ENCODE measurements around the gene NODAL. TPM values are rescaled to one million over a fixed set of nuclear protein-coding genes. Genes with fewer than 3 reads are reported as not detected.

NODAL gene
- total RNA-seq, 1 experiment from 2014 or later: not detected

DNA sequence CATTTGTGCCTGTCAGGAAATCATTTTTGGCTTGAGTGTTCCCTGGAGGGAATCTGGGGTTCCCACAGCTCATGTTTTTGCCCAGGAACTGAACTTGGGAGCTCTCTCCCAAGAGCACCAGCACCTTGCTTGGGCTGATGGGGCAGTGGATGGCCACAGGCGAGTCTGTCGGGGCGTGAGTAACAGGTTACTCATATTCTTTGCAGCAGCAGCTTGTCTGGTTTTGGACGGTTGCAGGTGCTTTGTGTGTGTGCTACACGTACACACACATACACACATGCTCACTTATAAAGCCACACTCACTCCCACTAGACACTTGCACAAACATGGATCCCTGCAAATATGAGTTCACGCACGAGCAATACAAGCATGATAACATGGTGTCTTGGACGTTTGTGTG, 34.2 kb upstream of the NODAL start:
- CTCF ChIA-PET: no interaction called here
- Histone ChIP-seq H3K27me3 (ENCODE audit: control insufficient read depth, insufficient read depth, low read length) (no peaks in the 10 kb centered on the region), H3K27ac (ENCODE audit: low read length) (no peak overlapping the region), H3K4me1 (ENCODE audit: control insufficient read depth, insufficient read depth, low read length) (peaks cover 9% of the 10 kb centered on the region), H3K36me3 (ENCODE audit: control insufficient read depth, insufficient read depth, low read length) (peaks cover 3% of the 10 kb centered on the region; the same call in 1 of the 2 replicates), H3K9me3 (ENCODE audit: control insufficient read depth, insufficient read depth, low read depth, low read length) (no peaks in the 10 kb centered on the region), H3K4me3 (ENCODE audit: low read depth in 2 of 2, low read length in 2 of 2) (no peak overlapping the region)
- POLR2A ChIA-PET: no interaction called here
- ATAC-seq (no peak), DNase-seq (ENCODE audit: low read depth, low spot score) (no peak)
- no TSS peak for BruUV-seq (replicated peaks)
- intact Hi-C loops (cut with micrococcal nuclease; ENCODE audit: unreplicated experiment): no loop called here
- in situ Hi-C loops (cut with HindIII; ENCODE audit: low pct_unique_long_range_greater_than_20kb, low sequenced_read_pairs): no loop called here
- TF ChIP-seq SIN3A (IDR thresholded peaks at IDR 0.05; ENCODE audit: borderline replicate concordance, insufficient read depth, low read depth, low read length): no peak

DNA sequence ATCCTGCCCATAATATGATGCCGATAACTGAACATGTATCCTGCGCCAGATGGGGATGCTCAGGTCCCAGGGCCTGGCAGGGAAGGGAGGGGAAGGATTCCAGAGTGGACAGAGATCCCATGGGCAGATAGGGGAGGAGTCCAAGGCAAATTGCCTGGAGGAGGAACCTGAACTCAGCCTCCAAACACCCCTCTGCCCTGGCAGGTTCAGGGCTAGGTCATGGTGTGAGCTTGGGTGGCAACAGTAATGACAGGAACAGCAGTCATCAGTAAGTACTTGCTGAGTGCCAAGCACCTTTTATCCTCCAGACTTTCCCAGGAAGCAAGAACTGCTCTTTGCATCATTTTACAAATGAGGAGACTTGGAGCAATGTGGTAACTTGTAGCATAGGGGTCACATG, 33.3 kb upstream of the NODAL start:
- no TSS peak for BruUV-seq (replicated peaks)
- no peaks in the 10 kb centered on the region for H3K9me3 ChIP-seq (ENCODE audit: control insufficient read depth, insufficient read depth, low read depth, low read length)
- H3K27me3 ChIP-seq (ENCODE audit: control insufficient read depth, insufficient read depth, low read length): no peaks in the 10 kb centered on the region
- no peak for TF ChIP-seq TCF7L2 (IDR thresholded peaks at IDR 0.05; ENCODE audit: low read depth, low read length)
- no peak for TF ChIP-seq POLR2AphosphoS5 (IDR thresholded peaks at IDR 0.05; ENCODE audit: low read depth, low read length)
- TF ChIP-seq, protein P1, sequence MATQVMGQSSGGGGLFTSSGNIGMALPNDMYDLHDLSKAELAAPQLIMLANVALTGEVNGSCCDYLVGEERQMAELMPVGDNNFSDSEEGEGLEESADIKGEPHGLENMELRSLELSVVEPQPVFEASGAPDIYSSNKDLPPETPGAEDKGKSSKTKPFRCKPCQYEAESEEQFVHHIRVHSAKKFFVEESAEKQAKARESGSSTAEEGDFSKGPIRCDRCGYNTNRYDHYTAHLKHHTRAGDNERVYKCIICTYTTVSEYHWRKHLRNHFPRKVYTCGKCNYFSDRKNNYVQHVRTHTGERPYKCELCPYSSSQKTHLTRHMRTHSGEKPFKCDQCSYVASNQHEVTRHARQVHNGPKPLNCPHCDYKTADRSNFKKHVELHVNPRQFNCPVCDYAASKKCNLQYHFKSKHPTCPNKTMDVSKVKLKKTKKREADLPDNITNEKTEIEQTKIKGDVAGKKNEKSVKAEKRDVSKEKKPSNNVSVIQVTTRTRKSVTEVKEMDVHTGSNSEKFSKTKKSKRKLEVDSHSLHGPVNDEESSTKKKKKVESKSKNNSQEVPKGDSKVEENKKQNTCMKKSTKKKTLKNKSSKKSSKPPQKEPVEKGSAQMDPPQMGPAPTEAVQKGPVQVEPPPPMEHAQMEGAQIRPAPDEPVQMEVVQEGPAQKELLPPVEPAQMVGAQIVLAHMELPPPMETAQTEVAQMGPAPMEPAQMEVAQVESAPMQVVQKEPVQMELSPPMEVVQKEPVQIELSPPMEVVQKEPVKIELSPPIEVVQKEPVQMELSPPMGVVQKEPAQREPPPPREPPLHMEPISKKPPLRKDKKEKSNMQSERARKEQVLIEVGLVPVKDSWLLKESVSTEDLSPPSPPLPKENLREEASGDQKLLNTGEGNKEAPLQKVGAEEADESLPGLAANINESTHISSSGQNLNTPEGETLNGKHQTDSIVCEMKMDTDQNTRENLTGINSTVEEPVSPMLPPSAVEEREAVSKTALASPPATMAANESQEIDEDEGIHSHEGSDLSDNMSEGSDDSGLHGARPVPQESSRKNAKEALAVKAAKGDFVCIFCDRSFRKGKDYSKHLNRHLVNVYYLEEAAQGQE (IDR thresholded peaks at IDR 0.05; ENCODE audit: insufficient read depth in 1 of 2, low read depth in 2 of 2, low read length in 1 of 2): no peak
- no peak for TF ChIP-seq SIN3A (IDR thresholded peaks at IDR 0.05; ENCODE audit: borderline replicate concordance, insufficient read depth, low read depth, low read length)
- TF ChIP-seq, protein P2, sequence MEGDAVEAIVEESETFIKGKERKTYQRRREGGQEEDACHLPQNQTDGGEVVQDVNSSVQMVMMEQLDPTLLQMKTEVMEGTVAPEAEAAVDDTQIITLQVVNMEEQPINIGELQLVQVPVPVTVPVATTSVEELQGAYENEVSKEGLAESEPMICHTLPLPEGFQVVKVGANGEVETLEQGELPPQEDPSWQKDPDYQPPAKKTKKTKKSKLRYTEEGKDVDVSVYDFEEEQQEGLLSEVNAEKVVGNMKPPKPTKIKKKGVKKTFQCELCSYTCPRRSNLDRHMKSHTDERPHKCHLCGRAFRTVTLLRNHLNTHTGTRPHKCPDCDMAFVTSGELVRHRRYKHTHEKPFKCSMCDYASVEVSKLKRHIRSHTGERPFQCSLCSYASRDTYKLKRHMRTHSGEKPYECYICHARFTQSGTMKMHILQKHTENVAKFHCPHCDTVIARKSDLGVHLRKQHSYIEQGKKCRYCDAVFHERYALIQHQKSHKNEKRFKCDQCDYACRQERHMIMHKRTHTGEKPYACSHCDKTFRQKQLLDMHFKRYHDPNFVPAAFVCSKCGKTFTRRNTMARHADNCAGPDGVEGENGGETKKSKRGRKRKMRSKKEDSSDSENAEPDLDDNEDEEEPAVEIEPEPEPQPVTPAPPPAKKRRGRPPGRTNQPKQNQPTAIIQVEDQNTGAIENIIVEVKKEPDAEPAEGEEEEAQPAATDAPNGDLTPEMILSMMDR (IDR thresholded peaks at IDR 0.05): no peak
- no peak for ATAC-seq
- H3K27ac ChIP-seq (ENCODE audit: low read length): no peak overlapping the region
- H3K4me3 ChIP-seq (ENCODE audit: low read depth in 2 of 2, low read length in 2 of 2): no peak overlapping the region
- intact Hi-C loops (cut with micrococcal nuclease; ENCODE audit: unreplicated experiment) (no loop called here), in situ Hi-C loops (cut with HindIII; ENCODE audit: low pct_unique_long_range_greater_than_20kb, low sequenced_read_pairs) (no loop called here)
- H3K36me3 ChIP-seq (ENCODE audit: control insufficient read depth, insufficient read depth, low read length): peaks cover 3% of the 10 kb centered on the region; the same call in 1 of the 2 replicates
- ChIA-PET CTCF (no interaction called here), POLR2A (no interaction called here)
- no peak for DNase-seq (ENCODE audit: low read depth, low spot score)
- H3K4me1 ChIP-seq (ENCODE audit: control insufficient read depth, insufficient read depth, low read length): peaks cover 7% of the 10 kb centered on the region

DNA sequence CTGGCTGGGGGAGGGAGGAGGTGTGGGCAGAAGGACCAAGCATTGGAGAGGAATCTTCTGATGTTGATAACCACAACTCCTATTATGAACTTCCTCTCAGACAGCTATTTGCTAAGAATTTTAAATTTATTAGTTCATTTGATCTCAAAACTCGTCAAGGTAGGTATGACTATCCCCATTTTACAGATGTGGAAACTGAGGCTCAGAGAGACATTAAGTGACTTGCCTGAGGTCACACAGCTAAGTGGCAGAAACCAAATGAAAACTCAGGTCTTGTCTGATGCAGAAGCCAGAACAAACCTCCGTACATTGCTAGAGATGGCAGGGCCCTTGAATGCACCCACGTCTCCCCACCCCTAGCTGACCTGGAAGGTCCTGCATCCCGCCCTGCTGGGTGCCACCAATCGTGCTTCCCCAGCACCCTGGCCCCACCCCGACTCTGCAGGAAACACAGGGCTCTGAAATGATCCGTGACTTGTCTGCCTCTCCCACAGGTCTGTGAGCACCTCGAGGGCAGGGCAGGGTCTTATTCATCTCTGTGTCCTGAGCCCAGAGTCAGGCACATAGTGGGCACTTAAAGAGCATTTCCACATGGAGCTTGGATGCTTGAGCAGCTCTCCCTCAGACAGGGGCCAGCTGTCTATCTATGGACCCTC, 31.4 kb upstream of the NODAL start:
- CTCF ChIA-PET: no interaction called here
- ATAC-seq (no peak), DNase-seq (ENCODE audit: low read depth, low spot score) (no peak)
- intact Hi-C loops (cut with micrococcal nuclease; ENCODE audit: unreplicated experiment) (no loop called here), in situ Hi-C loops (cut with HindIII; ENCODE audit: low pct_unique_long_range_greater_than_20kb, low sequenced_read_pairs) (no loop called here)
- H3K4me1 ChIP-seq (ENCODE audit: control insufficient read depth, insufficient read depth, low read length): peaks cover 7% of the 10 kb centered on the region; the same call in 1 of the 2 replicates
- H3K9me3 ChIP-seq (ENCODE audit: control insufficient read depth, insufficient read depth, low read depth, low read length): no peaks in the 10 kb centered on the region
- TF ChIP-seq TCF7L2 (IDR thresholded peaks at IDR 0.05; ENCODE audit: low read depth, low read length) (no peak), SIN3A (IDR thresholded peaks at IDR 0.05; ENCODE audit: borderline replicate concordance, insufficient read depth, low read depth, low read length) (no peak), POLR2AphosphoS5 (IDR thresholded peaks at IDR 0.05; ENCODE audit: low read depth, low read length) (no peak)
- TF ChIP-seq, protein P1 (IDR thresholded peaks at IDR 0.05; ENCODE audit: insufficient read depth in 1 of 2, low read depth in 2 of 2, low read length in 1 of 2): no peak
- TF ChIP-seq, protein P2 (IDR thresholded peaks at IDR 0.05): no peak
- POLR2A ChIA-PET: no interaction called here
- no peaks in the 10 kb centered on the region for H3K36me3 ChIP-seq (ENCODE audit: control insufficient read depth, insufficient read depth, low read length)
- no peak overlapping the region for H3K27ac ChIP-seq (ENCODE audit: low read length)
- no peak overlapping the region for H3K4me3 ChIP-seq (ENCODE audit: low read depth in 2 of 2, low read length in 2 of 2)
- no TSS peak for BruUV-seq (replicated peaks)
- H3K27me3 ChIP-seq (ENCODE audit: control insufficient read depth, insufficient read depth, low read length): no peaks in the 10 kb centered on the region

Measured in Panc1 (cell line).